GM19463 (cell line): ENCODE results near the gene VAMP1.
"Not testable (repeated sequence)": the region's sequence is repeated elsewhere in the genome, so short reads cannot be mapped to it uniquely, and the experiment has no call there.

Source experiments
- ATAC-seq: cut with Tn5 transposase; IDR thresholded peaks from one replicate; pipeline ENCODE4 v1.9.1; 2021; ENCODE audit warnings: mild to moderate bottlenecking, moderate library complexity; ENCODE audit not compliant: unreplicated experiment

Gene VAMP1

GRCh38 chr12:6452245-6452943, 18.1 kb downstream of the VAMP1 start:
- ATAC-seq, result no peak

- peak; percentile 76 for ATAC-seq
Measured at GRCh38 chr12:6451348-6452244, 18.9 kb downstream of the VAMP1 start, which contains the start of gene TAPBPL. Gene TAPBPL (plus strand): TSS chr12:6452042. CDS start chr12:6452249, 207 bp downstream.

- no peak for ATAC-seq
Measured at GRCh38 chr12:6450869-6451347, 19.6 kb downstream of the VAMP1 start.

GRCh38 chr12:6450091-6450868, 20.2 kb downstream of the VAMP1 start:
- no peak for ATAC-seq

- no peak for ATAC-seq
Measured at GRCh38 chr12:6444704-6445688, 25.5 kb downstream of the VAMP1 start, which contains the start of gene CD27. Gene CD27 (plus strand): TSS chr12:6444955. CDS start chr12:6445096, 141 bp downstream.

GRCh38 chr12:6444031-6444430, 26.4 kb downstream of the VAMP1 start:
- no peak for ATAC-seq

GRCh38 chr12:6443361-6443983, 27.0 kb downstream of the VAMP1 start:
- ATAC-seq, result peak; percentile 38

- no peak for ATAC-seq
Measured at GRCh38 chr12:6442836-6443235, 27.6 kb downstream of the VAMP1 start.

GRCh38 chr12:6440391-6440790, 30.1 kb downstream of the VAMP1 start:
- no peak for ATAC-seq

- no peak for ATAC-seq
Measured at GRCh38 chr12:6438345-6438744, 32.1 kb downstream of the VAMP1 start.

GRCh38 chr12:6437586-6437985, 32.9 kb downstream of the VAMP1 start:
- no peak for ATAC-seq

GRCh38 chr12:6435961-6436715, 34.3 kb downstream of the VAMP1 start:
- ATAC-seq, result no peak

- no peak for ATAC-seq
Measured at GRCh38 chr12:6434205-6435140, 36.0 kb downstream of the VAMP1 start.

- no peak for ATAC-seq
Measured at GRCh38 chr12:6432991-6433390, 37.5 kb downstream of the VAMP1 start.

GRCh38 chr12:6430124-6430989, 40.1 kb downstream of the VAMP1 start:
- ATAC-seq, result no peak

- no peak for ATAC-seq
Measured at GRCh38 chr12:6428326-6428725, 42.2 kb downstream of the VAMP1 start.

GRCh38 chr12:6427796-6428195, 42.7 kb downstream of the VAMP1 start:
- ATAC-seq, result not testable (repeated sequence)
